Endodermal cell (in vitro differentiated cells): ENCODE results near the gene MAB21L4. TPM values are rescaled to one million over a fixed set of nuclear protein-coding genes. Genes with fewer than 3 reads are reported as not detected.
A peak's percentile ranks its signal among the peaks of the same experiment; 100 is the strongest.

Experiments used
- DNase-seq: peaks from one replicate; pipeline ENCODE4 v3.0.0-alpha.2; 2017
- H3K27ac ChIP-seq: 2 replicates; pipeline ENCODE4 v1.5.1; 2013; ENCODE audit warnings: mild to moderate bottlenecking, low read depth, low read length, moderate library complexity
- H3K27me3 ChIP-seq: 2 replicates; pipeline ENCODE4 v1.6.1; 2013; ENCODE audit warnings: mild to moderate bottlenecking, low read length, moderate library complexity; ENCODE audit not compliant: insufficient read depth, control insufficient read depth, poor library complexity, severe bottlenecking
- H3K36me3 ChIP-seq: 2 replicates; pipeline ENCODE4 v1.7.0; 2013; ENCODE audit warnings: mild to moderate bottlenecking, low read length, moderate library complexity; ENCODE audit not compliant: control insufficient read depth, insufficient read depth
- H3K4me1 ChIP-seq: one replicate; pipeline ENCODE4 v1.7.0; 2013; ENCODE audit warnings: low read length; ENCODE audit not compliant: control insufficient read depth, insufficient read depth
- H3K4me3 ChIP-seq: 2 replicates; pipeline ENCODE4 v1.5.1; 2013; ENCODE audit warnings: mild to moderate bottlenecking, low read length, moderate library complexity
- H3K9ac ChIP-seq: 2 replicates; pipeline ENCODE4 v1.6.1; 2013; ENCODE audit warnings: mild to moderate bottlenecking, low read length, moderate library complexity; ENCODE audit not compliant: poor library complexity, severe bottlenecking; ENCODE audit errors: extremely low read depth
- H3K9me3 ChIP-seq: 2 replicates; pipeline ENCODE4 v1.6.1; 2013; ENCODE audit warnings: mild to moderate bottlenecking, low read length, moderate library complexity; ENCODE audit not compliant: control insufficient read depth
- H3K27ac Mint-ChIP-seq: 2 replicates; pipeline ENCODE4 v1.8.0; 2020; ENCODE audit warnings: mixed read lengths
- H3K27me3 Mint-ChIP-seq: 2 replicates; pipeline ENCODE4 v1.8.0; 2021; ENCODE audit warnings: mild to moderate bottlenecking, mixed read lengths; ENCODE audit not compliant: insufficient read depth
- H3K36me3 Mint-ChIP-seq: 2 replicates; pipeline ENCODE4 v1.8.0; 2020; ENCODE audit warnings: low read depth, mixed read lengths
- H3K4me1 Mint-ChIP-seq: 2 replicates; pipeline ENCODE4 v1.8.0; 2020; ENCODE audit warnings: mixed read lengths
- H3K4me3 Mint-ChIP-seq: 2 replicates; pipeline ENCODE4 v1.8.0; 2020; ENCODE audit warnings: mild to moderate bottlenecking, moderate library complexity, mixed read lengths
- H3K9me3 Mint-ChIP-seq: 2 replicates; pipeline ENCODE4 v1.8.0; 2020; ENCODE audit warnings: mild to moderate bottlenecking, mixed read lengths
- WGBS, 2 experiments: methylation state at CpG; one replicate each; pipeline versions ENCODE4 v1.1.5 to v1.1.7; 2013; ENCODE audit warnings: missing lambda C conversion rate in 2 of 2, mixed read lengths in 1 of 2; ENCODE audit not compliant: insufficient coverage in 1 of 2, insufficient read length in 1 of 2; 5-methylcytosine and 5-hydroxymethylcytosine counted together
- total RNA-seq, 2 donors: library from RNA; stranded (reverse); fragmentation: NEBNext Ultra II Directional in 1 of 2; extraction: Animal tissue kit (Norgen Biotek cat#: 25700) in 1 of 2; gene quantifications; 2 replicates in 1 of 2; 3 replicates in 1 of 2; pipeline ENCODE4 v1.2.1, GENCODE V29; 2021
- TF ChIP-seq, protein P1 (sequence below): fragments of 200-600 bp; sonication (generic); conservative IDR thresholded peaks from 2 replicates; pipeline ENCODE4 v1.5.0; 2021; ENCODE audit warnings: antibody characterized with exemption, mild to moderate bottlenecking

Gene MAB21L4
- total RNA-seq, 2 donors from 2014 or later = 0.31 TPM; not detected in 1

DNA sequence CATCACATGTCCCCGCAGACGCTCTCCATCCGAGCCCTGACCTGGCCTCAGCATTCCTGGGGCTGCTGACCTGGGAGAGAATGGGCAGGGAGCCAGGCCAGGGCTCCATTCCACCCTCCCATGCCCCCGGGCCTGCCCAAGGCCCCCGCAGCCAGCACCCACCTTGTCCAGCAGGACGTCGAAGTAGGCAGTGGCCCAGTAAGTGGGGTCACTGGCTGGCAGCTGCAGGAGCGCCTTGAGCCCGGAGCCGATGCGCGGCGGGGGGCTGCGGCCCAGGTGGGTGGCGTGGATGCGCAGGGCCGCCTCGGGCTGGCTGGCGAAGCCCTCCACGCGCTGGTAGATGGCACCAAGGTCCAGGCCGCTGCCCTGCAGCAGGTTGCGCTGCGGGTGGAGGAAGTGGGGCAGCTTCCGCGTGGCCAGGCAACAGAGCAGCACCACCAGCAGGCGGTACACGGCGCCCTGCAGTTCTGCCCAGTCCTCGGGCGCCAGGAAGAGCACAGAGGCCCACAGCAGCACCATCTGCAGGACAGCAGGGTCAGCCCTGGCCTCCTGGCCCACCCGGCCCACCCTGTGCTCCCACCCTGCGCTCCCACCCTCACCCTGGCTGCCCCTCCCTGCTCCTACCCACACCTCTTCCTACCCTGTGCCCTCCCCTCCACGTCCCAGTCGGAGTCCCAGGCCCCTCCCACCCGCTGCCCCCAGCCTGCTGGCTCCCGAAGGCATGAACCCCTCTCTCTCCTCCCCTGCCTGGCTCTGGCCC is 7.6 kb downstream of the MAB21L4 start:
- Mint-ChIP-seq H3K4me1 (peaks cover 3% of the 10 kb centered on the region), H3K36me3 (no peaks in the 10 kb centered on the region), H3K27me3 (no peaks in the 10 kb centered on the region), H3K27ac (no peak overlapping the region), H3K4me3 (no peak overlapping the region), H3K9me3 (no peaks in the 10 kb centered on the region)
- H3K27ac ChIP-seq = no peak overlapping the region
- peaks cover 4% of the 10 kb centered on the region for H3K4me1 ChIP-seq
- H3K27me3 ChIP-seq = no peaks in the 10 kb centered on the region
- no peak for DNase-seq
- 92 to 93% methylated on average over 21 to 36 of the region's 37 CpGs for WGBS, 2 experiments
- H3K36me3 ChIP-seq = no peaks in the 10 kb centered on the region
- no peaks in the 10 kb centered on the region for H3K9me3 ChIP-seq
- no peak overlapping the region for H3K4me3 ChIP-seq
- H3K9ac ChIP-seq = no peak overlapping the region
- TF ChIP-seq, protein P1, sequence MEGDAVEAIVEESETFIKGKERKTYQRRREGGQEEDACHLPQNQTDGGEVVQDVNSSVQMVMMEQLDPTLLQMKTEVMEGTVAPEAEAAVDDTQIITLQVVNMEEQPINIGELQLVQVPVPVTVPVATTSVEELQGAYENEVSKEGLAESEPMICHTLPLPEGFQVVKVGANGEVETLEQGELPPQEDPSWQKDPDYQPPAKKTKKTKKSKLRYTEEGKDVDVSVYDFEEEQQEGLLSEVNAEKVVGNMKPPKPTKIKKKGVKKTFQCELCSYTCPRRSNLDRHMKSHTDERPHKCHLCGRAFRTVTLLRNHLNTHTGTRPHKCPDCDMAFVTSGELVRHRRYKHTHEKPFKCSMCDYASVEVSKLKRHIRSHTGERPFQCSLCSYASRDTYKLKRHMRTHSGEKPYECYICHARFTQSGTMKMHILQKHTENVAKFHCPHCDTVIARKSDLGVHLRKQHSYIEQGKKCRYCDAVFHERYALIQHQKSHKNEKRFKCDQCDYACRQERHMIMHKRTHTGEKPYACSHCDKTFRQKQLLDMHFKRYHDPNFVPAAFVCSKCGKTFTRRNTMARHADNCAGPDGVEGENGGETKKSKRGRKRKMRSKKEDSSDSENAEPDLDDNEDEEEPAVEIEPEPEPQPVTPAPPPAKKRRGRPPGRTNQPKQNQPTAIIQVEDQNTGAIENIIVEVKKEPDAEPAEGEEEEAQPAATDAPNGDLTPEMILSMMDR = peak; percentile 29

DNA sequence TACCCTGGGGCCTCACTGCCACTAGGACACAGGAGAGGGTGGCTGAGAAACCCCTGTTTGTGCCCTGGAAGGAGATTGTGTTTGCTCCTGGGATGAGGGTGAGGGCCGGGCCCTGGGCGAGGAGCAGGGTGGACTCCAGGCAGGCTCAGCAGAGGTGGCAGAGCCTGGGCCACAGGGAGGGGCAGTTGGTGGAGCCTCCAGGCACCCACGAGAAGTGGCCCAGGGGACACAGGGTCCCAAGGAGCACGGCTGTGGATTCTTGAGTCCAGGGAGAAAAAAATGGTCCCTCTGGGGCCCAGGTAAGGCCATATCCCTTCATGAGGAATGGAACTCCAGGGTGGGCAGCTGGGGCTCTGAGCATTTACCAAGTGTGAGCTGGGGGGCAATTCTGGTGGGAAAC is 8.3 kb downstream of the MAB21L4 start:
- no peak overlapping the region for H3K27ac ChIP-seq
- no peak overlapping the region for H3K27ac Mint-ChIP-seq
- H3K27me3 ChIP-seq = no peaks in the 10 kb centered on the region
- H3K9ac ChIP-seq = no peak overlapping the region
- no peaks in the 10 kb centered on the region for H3K27me3 Mint-ChIP-seq
- peaks cover 3% of the 10 kb centered on the region for H3K4me1 Mint-ChIP-seq
- DNase-seq = no peak
- H3K36me3 ChIP-seq = no peaks in the 10 kb centered on the region
- no peaks in the 10 kb centered on the region for H3K36me3 Mint-ChIP-seq
- no peaks in the 10 kb centered on the region for H3K9me3 Mint-ChIP-seq
- no peaks in the 10 kb centered on the region for H3K9me3 ChIP-seq
- H3K4me3 Mint-ChIP-seq = no peak overlapping the region
- peaks cover 4% of the 10 kb centered on the region for H3K4me1 ChIP-seq
- H3K4me3 ChIP-seq = no peak overlapping the region
- TF ChIP-seq, protein P1 = no peak
- WGBS, 2 experiments = 77 to 88% methylated on average over 4 of the region's 4 CpGs

DNA sequence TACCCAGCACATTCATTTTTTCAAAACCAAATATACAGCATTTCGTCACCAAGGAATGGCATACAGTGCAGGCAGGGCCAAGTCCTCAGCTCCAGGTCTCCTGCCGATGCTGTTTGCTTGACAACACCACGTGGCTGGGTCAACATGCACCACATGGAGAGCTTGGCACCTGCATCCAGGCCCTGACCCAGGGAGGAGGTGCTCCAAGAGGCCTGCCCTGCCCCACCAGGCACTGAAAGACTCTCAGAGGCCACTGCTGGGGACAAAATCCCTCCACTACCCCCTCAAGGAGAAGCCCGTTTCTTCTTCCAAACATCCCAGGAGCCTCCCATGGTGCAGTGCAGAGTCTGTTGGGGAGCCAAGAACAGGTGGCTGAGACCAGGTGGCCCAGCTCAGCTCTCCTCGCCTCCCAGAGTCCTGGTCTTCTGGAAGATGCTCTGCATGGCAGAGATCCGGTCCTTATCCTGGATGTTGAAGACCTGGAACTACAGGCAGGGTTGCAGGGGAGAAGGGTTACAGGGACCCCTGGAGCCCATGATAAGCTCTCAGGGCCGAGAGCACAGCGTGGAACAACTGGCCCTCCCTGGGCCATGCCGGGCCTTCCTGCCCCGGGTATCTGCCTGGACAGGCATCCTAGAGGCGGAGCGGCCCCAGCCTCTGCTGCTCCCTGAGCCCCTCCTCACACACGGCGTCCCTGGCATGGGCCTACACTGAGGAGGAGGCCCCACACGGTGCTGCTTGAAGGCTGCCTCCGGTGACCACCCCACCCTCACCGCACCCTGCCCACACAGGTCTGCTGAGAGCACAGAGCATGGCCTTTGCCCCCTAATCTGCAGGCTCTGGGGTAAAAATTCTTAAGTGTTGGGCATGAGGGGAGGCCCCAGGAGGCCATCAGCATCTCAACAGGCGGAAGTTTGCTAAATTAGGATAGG is 9.0 kb downstream of the MAB21L4 start:
- no peaks in the 10 kb centered on the region for H3K9me3 ChIP-seq
- no peaks in the 10 kb centered on the region for H3K9me3 Mint-ChIP-seq
- H3K4me1 ChIP-seq = peaks cover 4% of the 10 kb centered on the region
- no peak overlapping the region for H3K9ac ChIP-seq
- H3K27ac ChIP-seq = no peak overlapping the region
- H3K4me1 Mint-ChIP-seq = peaks cover 4% of the 10 kb centered on the region
- WGBS, 2 experiments = 91 to 94% methylated on average over 12 to 18 of the region's 18 CpGs
- no peak overlapping the region for H3K27ac Mint-ChIP-seq
- H3K36me3 Mint-ChIP-seq = no peaks in the 10 kb centered on the region
- H3K27me3 Mint-ChIP-seq = no peaks in the 10 kb centered on the region
- H3K4me3 ChIP-seq = no peak overlapping the region
- H3K4me3 Mint-ChIP-seq = no peak overlapping the region
- no peaks in the 10 kb centered on the region for H3K27me3 ChIP-seq
- TF ChIP-seq, protein P1 = no peak
- H3K36me3 ChIP-seq = no peaks in the 10 kb centered on the region
- DNase-seq = no peak
